K562 (cell line): ENCODE data around the gene FASLG. TPM values are rescaled to one million over a fixed set of nuclear protein-coding genes. Genes with fewer than 3 reads are reported as not detected.
A peak's percentile ranks its signal among the peaks of the same experiment; 100 is the strongest.

Experiments used
- ARID1B ChIP-seq: fragments of 450-650 bp; IDR thresholded peaks from 2 replicates; pipeline ENCODE4 v1.6.1; 2016; ENCODE audit warnings: antibody characterized with exemption, mild to moderate bottlenecking, inconsistent platforms
- ATF1 ChIP-seq, 2 experiments: fragments of 450-650 bp in 1 of 2; IDR thresholded peaks; 2 replicates each; pipeline ENCODE4 v1.6.1; 2016; ENCODE audit warnings: missing compliant biosample characterization in 1 of 2, missing genetic modification characterization in 1 of 2
- ATF3 ChIP-seq, 2 experiments: fragments of 450-650 bp in 1 of 2; sonication (generic) in 1 of 2; formaldehyde crosslinking in 1 of 2; IDR thresholded peaks in 1 of 2; conservative IDR thresholded peaks in 1 of 2; 2 replicates each; pipeline versions ENCODE4 v1.6.1 to v1.8.1; 2016 to 2023; ENCODE audit warnings: mild to moderate bottlenecking in 2 of 2, moderate library complexity in 2 of 2, inconsistent platforms in 1 of 2, missing genetic modification reagents in 1 of 2
- CBFA2T2 ChIP-seq: fragments of 450-650 bp; conservative IDR thresholded peaks from 2 replicates; pipeline ENCODE4 v1.6.1; 2017; ENCODE audit warnings: mild to moderate bottlenecking
- CC2D1A ChIP-seq: fragments of 450-650 bp; IDR thresholded peaks from 2 replicates; pipeline ENCODE4 v1.6.1; 2017; ENCODE audit warnings: mild to moderate bottlenecking
- EGR1 ChIP-seq: fragments of 450-650 bp; conservative IDR thresholded peaks from 2 replicates; pipeline ENCODE4 v1.6.1; 2017; ENCODE audit warnings: mild to moderate bottlenecking
- ELF2 ChIP-seq: fragments of 250-450 bp; sonication (Bioruptor Pico); IDR thresholded peaks from 2 replicates; pipeline ENCODE4 v1.5.0; 2021; ENCODE audit warnings: mild to moderate bottlenecking
- EP400 ChIP-seq: fragments of 450-650 bp; IDR thresholded peaks from 2 replicates; pipeline ENCODE4 v1.6.1; 2017; ENCODE audit warnings: antibody characterized with exemption, mild to moderate bottlenecking, moderate library complexity
- FOSL1 ChIP-seq: fragments of 200-800 bp; sonication (Bioruptor generic); conservative IDR thresholded peaks from 2 replicates; pipeline ENCODE4 v1.6.1; 2016; ENCODE audit warnings: missing genetic modification characterization, missing compliant biosample characterization
- GABPB2 ChIP-seq: fragments of 250-450 bp; sonication (Bioruptor Pico); conservative IDR thresholded peaks from 2 replicates; pipeline ENCODE4 v1.5.1; 2021; ENCODE audit warnings: mild to moderate bottlenecking
- GTF2F1 ChIP-seq: IDR thresholded peaks from 2 replicates; pipeline ENCODE4 v1.6.1; 2011; ENCODE audit warnings: low read depth, low read length, improper control_type of control experiment
- MAFG ChIP-seq: fragments of 450-650 bp; conservative IDR thresholded peaks from 2 replicates; pipeline ENCODE4 v1.6.1; 2016; ENCODE audit warnings: missing genetic modification characterization, missing compliant biosample characterization
- RCOR1 ChIP-seq, 2 experiments: IDR thresholded peaks; 2 replicates each; pipeline ENCODE4 v1.6.1; 2012; ENCODE audit warnings: low read depth in 2 of 2, low read length in 2 of 2, borderline replicate concordance in 1 of 2, improper control_type of control experiment in 1 of 2
- SMARCC2 ChIP-seq: fragments of 450-650 bp; IDR thresholded peaks from 2 replicates; pipeline ENCODE4 v1.6.1; 2017; ENCODE audit warnings: antibody characterized with exemption, moderate library complexity, mild to moderate bottlenecking, low read depth
- TSC22D4 ChIP-seq: fragments of 450-650 bp; IDR thresholded peaks from 2 replicates; pipeline ENCODE4 v1.6.1; 2016; ENCODE audit warnings: missing genetic modification characterization, missing biosample characterization, control low read depth
- USF1 ChIP-seq: sonication (generic); formaldehyde crosslinking; IDR thresholded peaks from 2 replicates; pipeline ENCODE4 v1.9.0; 2022; ENCODE audit warnings: mild to moderate bottlenecking, missing genetic modification reagents
- ZNF311 ChIP-seq: fragments of 250-450 bp; sonication (Bioruptor Pico); IDR thresholded peaks from 2 replicates; pipeline ENCODE4 v1.4.0; 2020; ENCODE audit warnings: mild to moderate bottlenecking, moderate library complexity
- ZNF316 ChIP-seq: fragments of 450-650 bp; IDR thresholded peaks from 2 replicates; pipeline ENCODE4 v1.6.1; 2016
- polyA plus RNA-seq, 8 experiments: library from polyadenylated mRNA; depleted of rRNA in 4 of 8; stranded (reverse) in 5 of 8; unstranded in 3 of 8; fragments of >200 nt; fragmentation: Nextera tagmentation in 2 of 8; fragmentation: Illumina TruSeq in 1 of 8; extraction: Ambion mirVana in 2 of 8; extraction: Trizol in 1 of 8; gene quantifications; 2 replicates each; pipeline versions ENCODE4 v1.2.1 to v1.2.3, GENCODE V29; 2011 to 2014; ENCODE audit warnings: inconsistent platforms in 1 of 8, missing spikeins in 1 of 8
- total RNA-seq, 7 experiments: library from RNA; depleted of rRNA in 6 of 7; stranded (reverse); fragments of >200 nt in 6 of 7; fragmentation: Illumina TruSeq in 2 of 7; extraction: Trizol in 2 of 7; gene quantifications; 2 replicates each; pipeline versions ENCODE4 v1.2.1 to v1.2.3, GENCODE V29; 2011 to 2021; ENCODE audit warnings: low replicate concordance in 1 of 7
- TF ChIP-seq, protein P1 (sequence below): fragments of 200-800 bp; sonication (Bioruptor generic); IDR thresholded peaks from 2 replicates; pipeline ENCODE4 v1.6.1; 2017; ENCODE audit warnings: missing genetic modification characterization, missing compliant biosample characterization
- TF ChIP-seq, protein P2 (sequence below), 3 experiments: fragments of 200-800 bp in 1 of 3; fragments of 250-450 bp in 1 of 3; fragments of 450-650 bp in 1 of 3; sonication (Bioruptor Pico) in 1 of 3; sonication (Bioruptor generic) in 1 of 3; formaldehyde crosslinking in 1 of 3; IDR thresholded peaks; 2 replicates each; pipeline versions ENCODE4 v1.6.1 to v1.8.0; 2016 to 2022; ENCODE audit warnings: mild to moderate bottlenecking in 2 of 3, missing genetic modification characterization in 2 of 3, missing compliant biosample characterization in 1 of 3, moderate library complexity in 1 of 3
- TF ChIP-seq, protein P3 (sequence below): sonication (generic); formaldehyde crosslinking; IDR thresholded peaks from 2 replicates; pipeline ENCODE4 v1.8.0; 2022; ENCODE audit warnings: mild to moderate bottlenecking, missing genetic modification reagents

Gene FASLG
- total and polyA plus RNA-seq, 9 of the 15 experiments (the other 6 are each of a cell fraction or from before 2014, with no cell fraction given), result not detected

- TF ChIP-seq, protein P1, sequence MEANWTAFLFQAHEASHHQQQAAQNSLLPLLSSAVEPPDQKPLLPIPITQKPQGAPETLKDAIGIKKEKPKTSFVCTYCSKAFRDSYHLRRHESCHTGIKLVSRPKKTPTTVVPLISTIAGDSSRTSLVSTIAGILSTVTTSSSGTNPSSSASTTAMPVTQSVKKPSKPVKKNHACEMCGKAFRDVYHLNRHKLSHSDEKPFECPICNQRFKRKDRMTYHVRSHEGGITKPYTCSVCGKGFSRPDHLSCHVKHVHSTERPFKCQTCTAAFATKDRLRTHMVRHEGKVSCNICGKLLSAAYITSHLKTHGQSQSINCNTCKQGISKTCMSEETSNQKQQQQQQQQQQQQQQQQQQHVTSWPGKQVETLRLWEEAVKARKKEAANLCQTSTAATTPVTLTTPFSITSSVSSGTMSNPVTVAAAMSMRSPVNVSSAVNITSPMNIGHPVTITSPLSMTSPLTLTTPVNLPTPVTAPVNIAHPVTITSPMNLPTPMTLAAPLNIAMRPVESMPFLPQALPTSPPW (CRISPR knock-in tag), result peak; percentile 68
- peak; percentile 48 for TF ChIP-seq EGR1
- TF ChIP-seq CBFA2T2, result peak; percentile 57
- no peak for TF ChIP-seq ZNF311 (CRISPR knock-in tag)
- no peak for TF ChIP-seq TSC22D4 (tag)
- no peak for TF ChIP-seq CC2D1A
- TF ChIP-seq EP400, result no peak
- TF ChIP-seq ARID1B, result peak; percentile 78
- no peak for TF ChIP-seq GABPB2
- TF ChIP-seq ATF1 (CRISPR knock-in tag; IDR thresholded peaks at IDR 0.05), result no peak
- TF ChIP-seq ATF1 (tag; IDR thresholded peaks at IDR 0.05), result 0 out of 2 replicates have a peak, but pooled peaks have one; percentile 42
- TF ChIP-seq, protein P2, sequence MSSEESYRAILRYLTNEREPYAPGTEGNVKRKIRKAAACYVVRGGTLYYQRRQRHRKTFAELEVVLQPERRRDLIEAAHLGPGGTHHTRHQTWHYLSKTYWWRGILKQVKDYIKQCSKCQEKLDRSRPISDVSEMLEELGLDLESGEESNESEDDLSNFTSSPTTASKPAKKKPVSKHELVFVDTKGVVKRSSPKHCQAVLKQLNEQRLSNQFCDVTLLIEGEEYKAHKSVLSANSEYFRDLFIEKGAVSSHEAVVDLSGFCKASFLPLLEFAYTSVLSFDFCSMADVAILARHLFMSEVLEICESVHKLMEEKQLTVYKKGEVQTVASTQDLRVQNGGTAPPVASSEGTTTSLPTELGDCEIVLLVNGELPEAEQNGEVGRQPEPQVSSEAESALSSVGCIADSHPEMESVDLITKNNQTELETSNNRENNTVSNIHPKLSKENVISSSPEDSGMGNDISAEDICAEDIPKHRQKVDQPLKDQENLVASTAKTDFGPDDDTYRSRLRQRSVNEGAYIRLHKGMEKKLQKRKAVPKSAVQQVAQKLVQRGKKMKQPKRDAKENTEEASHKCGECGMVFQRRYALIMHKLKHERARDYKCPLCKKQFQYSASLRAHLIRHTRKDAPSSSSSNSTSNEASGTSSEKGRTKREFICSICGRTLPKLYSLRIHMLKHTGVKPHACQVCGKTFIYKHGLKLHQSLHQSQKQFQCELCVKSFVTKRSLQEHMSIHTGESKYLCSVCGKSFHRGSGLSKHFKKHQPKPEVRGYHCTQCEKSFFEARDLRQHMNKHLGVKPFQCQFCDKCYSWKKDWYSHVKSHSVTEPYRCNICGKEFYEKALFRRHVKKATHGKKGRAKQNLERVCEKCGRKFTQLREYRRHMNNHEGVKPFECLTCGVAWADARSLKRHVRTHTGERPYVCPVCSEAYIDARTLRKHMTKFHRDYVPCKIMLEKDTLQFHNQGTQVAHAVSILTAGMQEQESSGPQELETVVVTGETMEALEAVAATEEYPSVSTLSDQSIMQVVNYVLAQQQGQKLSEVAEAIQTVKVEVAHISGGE (CRISPR knock-in tag; IDR thresholded peaks at IDR 0.05), result no peak
- TF ChIP-seq ELF2, result no peak
- TF ChIP-seq MAFG (tag), result peak; percentile 70; the same call in 1 of the 2 replicates
- TF ChIP-seq, protein P3, sequence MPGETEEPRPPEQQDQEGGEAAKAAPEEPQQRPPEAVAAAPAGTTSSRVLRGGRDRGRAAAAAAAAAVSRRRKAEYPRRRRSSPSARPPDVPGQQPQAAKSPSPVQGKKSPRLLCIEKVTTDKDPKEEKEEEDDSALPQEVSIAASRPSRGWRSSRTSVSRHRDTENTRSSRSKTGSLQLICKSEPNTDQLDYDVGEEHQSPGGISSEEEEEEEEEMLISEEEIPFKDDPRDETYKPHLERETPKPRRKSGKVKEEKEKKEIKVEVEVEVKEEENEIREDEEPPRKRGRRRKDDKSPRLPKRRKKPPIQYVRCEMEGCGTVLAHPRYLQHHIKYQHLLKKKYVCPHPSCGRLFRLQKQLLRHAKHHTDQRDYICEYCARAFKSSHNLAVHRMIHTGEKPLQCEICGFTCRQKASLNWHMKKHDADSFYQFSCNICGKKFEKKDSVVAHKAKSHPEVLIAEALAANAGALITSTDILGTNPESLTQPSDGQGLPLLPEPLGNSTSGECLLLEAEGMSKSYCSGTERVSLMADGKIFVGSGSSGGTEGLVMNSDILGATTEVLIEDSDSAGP (CRISPR knock-in tag), result no peak
- peak; percentile 59; the same call in 1 of the 2 replicates for TF ChIP-seq SMARCC2
- TF ChIP-seq USF1, result no peak
- TF ChIP-seq ZNF316, result no peak
- TF ChIP-seq ATF3 (IDR thresholded peaks at IDR 0.05), result peak; percentile 88
- TF ChIP-seq ATF3 (CRISPR knock-in tag; conservative IDR thresholded peaks at IDR 0.05), result peak; percentile 64; the same call in 1 of the 2 replicates
- no peak for TF ChIP-seq GTF2F1
- peak; percentile 96 for TF ChIP-seq FOSL1 (tag)
- 0 out of 4 replicates have a peak, but pooled peaks of 1 of the 2 experiments have one; percentile 49 for TF ChIP-seq RCOR1 (IDR thresholded peaks at IDR 0.05; ENCODE audit: borderline replicate concordance in 1 of 2, low read depth in 2 of 2, low read length in 2 of 2)
Observed at GRCh38 chr1:172637522-172637921, 21.4 kb upstream of the FASLG start (continued).
